Neural crest cell (in vitro differentiated cells): ENCODE data around the gene TAS2R16. TPM values are rescaled to one million over a fixed set of nuclear protein-coding genes. Genes with fewer than 3 reads are reported as not detected.
"Not testable (repeated sequence)": the region's sequence is repeated elsewhere in the genome, so short reads cannot be mapped to it uniquely, and the experiment has no call there.

Experiments used
- DNase-seq: peaks from one replicate; pipeline ENCODE4 v3.0.0; 2021; ENCODE audit warnings: low read depth, mixed read lengths, low spot score
- H3K27ac Mint-ChIP-seq: one replicate; pipeline ENCODE4 v1.8.0; 2021; ENCODE audit warnings: mild to moderate bottlenecking, mixed read lengths; ENCODE audit not compliant: unreplicated experiment
- H3K27me3 Mint-ChIP-seq: 2 replicates; pipeline ENCODE4 v1.8.0; 2021; ENCODE audit warnings: low read depth, mild to moderate bottlenecking, mixed read lengths
- H3K36me3 Mint-ChIP-seq: 2 replicates; pipeline ENCODE4 v1.8.0; 2021; ENCODE audit warnings: low read depth, mild to moderate bottlenecking, mixed read lengths
- H3K4me1 Mint-ChIP-seq: 2 replicates; pipeline ENCODE4 v1.8.0; 2021; ENCODE audit warnings: mixed read lengths
- H3K4me3 Mint-ChIP-seq: one replicate; pipeline ENCODE4 v1.8.0; 2021; ENCODE audit warnings: mild to moderate bottlenecking, mixed read lengths
- H3K9me3 Mint-ChIP-seq: 2 replicates; pipeline ENCODE4 v1.8.0; 2021; ENCODE audit warnings: mixed read lengths
- total RNA-seq: library from RNA; stranded (reverse); gene quantifications from 2 replicates; pipeline ENCODE4 v1.2.1, GENCODE V29; 2021
- TF ChIP-seq, protein P1 (sequence below): fragments of 200-600 bp; sonication (generic); conservative IDR thresholded peaks from 2 replicates; pipeline ENCODE4 v1.5.0; 2021; ENCODE audit warnings: antibody characterized with exemption, mild to moderate bottlenecking

Gene TAS2R16
- total RNA-seq, 1 donor from 2014 or later = not detected

DNA sequence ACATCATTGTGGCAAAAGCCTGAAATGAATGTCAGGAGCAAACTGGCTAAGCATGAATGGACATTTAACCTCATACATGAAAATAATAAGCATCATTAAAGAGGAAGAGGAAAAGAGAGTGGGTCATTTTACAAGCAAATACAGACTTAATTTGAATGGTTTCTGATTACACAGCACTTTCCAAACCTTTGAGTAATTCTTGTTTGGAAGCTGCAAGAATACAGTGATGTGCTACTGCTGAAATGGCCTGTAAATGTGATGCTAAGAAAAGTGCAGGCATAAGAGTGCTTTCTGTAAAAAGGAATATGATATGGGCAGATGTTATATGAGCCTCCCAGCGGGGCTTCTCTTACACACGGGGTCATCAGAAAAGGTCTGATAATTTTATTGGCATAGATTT lies 30.2 kb downstream of the TAS2R16 start:
- no peaks in the 10 kb centered on the region for H3K27me3 Mint-ChIP-seq
- H3K4me1 Mint-ChIP-seq = peaks cover 6% of the 10 kb centered on the region
- DNase-seq = no peak
- no peak overlapping the region for H3K4me3 Mint-ChIP-seq
- no peak overlapping the region for H3K27ac Mint-ChIP-seq
- H3K36me3 Mint-ChIP-seq = no peaks in the 10 kb centered on the region
- H3K9me3 Mint-ChIP-seq = no peaks in the 10 kb centered on the region
- TF ChIP-seq, protein P1, sequence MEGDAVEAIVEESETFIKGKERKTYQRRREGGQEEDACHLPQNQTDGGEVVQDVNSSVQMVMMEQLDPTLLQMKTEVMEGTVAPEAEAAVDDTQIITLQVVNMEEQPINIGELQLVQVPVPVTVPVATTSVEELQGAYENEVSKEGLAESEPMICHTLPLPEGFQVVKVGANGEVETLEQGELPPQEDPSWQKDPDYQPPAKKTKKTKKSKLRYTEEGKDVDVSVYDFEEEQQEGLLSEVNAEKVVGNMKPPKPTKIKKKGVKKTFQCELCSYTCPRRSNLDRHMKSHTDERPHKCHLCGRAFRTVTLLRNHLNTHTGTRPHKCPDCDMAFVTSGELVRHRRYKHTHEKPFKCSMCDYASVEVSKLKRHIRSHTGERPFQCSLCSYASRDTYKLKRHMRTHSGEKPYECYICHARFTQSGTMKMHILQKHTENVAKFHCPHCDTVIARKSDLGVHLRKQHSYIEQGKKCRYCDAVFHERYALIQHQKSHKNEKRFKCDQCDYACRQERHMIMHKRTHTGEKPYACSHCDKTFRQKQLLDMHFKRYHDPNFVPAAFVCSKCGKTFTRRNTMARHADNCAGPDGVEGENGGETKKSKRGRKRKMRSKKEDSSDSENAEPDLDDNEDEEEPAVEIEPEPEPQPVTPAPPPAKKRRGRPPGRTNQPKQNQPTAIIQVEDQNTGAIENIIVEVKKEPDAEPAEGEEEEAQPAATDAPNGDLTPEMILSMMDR = no peak

DNA sequence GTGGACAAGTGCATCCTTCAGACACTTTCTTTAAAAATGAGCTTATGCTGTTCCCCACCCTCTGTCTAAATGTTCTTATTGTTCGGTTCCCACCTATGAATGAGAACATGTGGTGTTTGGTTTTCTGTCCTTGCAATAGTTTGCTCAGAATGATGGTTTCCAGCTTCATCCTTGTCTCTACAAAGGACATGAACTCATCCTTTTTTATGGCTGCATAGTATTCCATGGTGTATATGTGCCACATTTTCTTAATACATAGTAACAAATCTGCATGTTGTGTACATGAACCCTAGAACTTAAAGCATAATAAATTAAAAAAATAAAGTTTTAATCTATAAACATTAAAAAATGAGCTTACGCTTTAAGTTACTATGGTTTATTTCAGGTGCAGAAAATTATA lies 41.8 kb downstream of the TAS2R16 start:
- not testable (repeated sequence) for H3K36me3 Mint-ChIP-seq, DNase-seq, H3K4me1 Mint-ChIP-seq, H3K27ac Mint-ChIP-seq, H3K4me3 Mint-ChIP-seq, H3K9me3 Mint-ChIP-seq, H3K27me3 Mint-ChIP-seq

DNA sequence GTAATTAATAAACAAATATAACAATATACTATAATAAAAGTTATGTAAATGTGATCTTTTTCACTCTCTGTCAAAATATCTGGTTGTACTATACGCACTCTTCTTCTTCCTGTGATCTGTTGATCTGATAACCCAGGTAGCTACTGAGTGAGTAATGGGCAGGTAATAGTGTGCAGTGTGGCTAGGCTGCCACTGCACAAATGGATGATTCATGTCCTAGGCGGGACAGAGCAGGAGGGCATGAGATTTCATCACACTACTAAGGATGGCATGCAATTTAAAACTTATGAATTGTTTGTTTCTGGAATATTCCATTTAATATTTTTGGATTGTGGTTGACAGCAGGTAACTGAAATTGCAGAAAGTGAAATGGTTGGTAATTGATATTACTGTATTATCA lies 44.5 kb downstream of the TAS2R16 start:
- Mint-ChIP-seq H3K27ac (no peak overlapping the region), H3K4me1 (no peaks in the 10 kb centered on the region), H3K36me3 (no peaks in the 10 kb centered on the region), H3K27me3 (peaks cover 2% of the 10 kb centered on the region), H3K4me3 (no peak overlapping the region), H3K9me3 (peaks cover 2% of the 10 kb centered on the region)
- TF ChIP-seq, protein P1 = no peak
- DNase-seq = no peak

DNA sequence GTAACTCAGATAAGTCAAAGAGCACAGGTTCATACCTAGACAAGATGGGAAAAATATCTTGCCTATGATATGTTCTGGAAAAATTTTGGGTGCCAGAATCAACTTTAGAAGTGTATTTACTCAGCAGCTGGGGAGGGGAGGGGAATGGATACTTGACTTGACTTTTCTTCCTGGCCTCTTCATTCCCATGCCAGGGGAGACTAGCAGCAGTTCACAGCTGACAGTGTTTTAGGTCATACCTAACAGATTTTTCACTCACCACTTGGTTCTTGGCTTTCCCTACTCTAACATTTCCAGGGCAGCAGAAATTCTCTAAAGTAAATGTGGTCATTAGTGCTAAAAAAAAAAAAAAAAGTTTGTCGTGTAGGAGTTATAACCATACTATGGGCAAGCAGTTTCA lies 46.3 kb downstream of the TAS2R16 start:
- Mint-ChIP-seq H3K4me1 (no peaks in the 10 kb centered on the region), H3K4me3 (no peak overlapping the region), H3K27ac (no peak overlapping the region), H3K27me3 (peaks cover 2% of the 10 kb centered on the region), H3K9me3 (no peaks in the 10 kb centered on the region), H3K36me3 (no peaks in the 10 kb centered on the region)
- TF ChIP-seq, protein P1 = no peak
- DNase-seq = no peak

Other genes with a start within 250 kb of the TAS2R16 start
- 3.1 and 3.7 TPM in 2 replicates for gene CADPS2, start 109.2 kb downstream of the TAS2R16 start, total RNA-seq
- not detected in 2 replicates for gene SLC13A1, start 204.3 kb upstream of the TAS2R16 start, total RNA-seq